ENCODE measurements around the gene METRN.

- TF ChIP-seq CTCF (IDR thresholded peaks at IDR 0.05 in 8 of 11, conservative IDR thresholded peaks at IDR 0.05 in 3 of 11) (no peak), POLR2AphosphoS5 (IDR thresholded peaks at IDR 0.05) (no peak), POLR2A (IDR thresholded peaks at IDR 0.05) (no peak)
These were observed 42.5 kb upstream of the METRN start for GRCh38 chr16:672371-672770.

Measured in spleen (tissue), 7 donors.